Endodermal cell (in vitro differentiated cells): ENCODE data around the gene ATRNL1. TPM values are rescaled to one million over a fixed set of nuclear protein-coding genes. Genes with fewer than 3 reads are reported as not detected.

Experiments
- DNase-seq: peaks from one replicate; pipeline ENCODE4 v3.0.0-alpha.2; 2017
- H3K27ac ChIP-seq: 2 replicates; pipeline ENCODE4 v1.5.1; 2013; ENCODE audit warnings: mild to moderate bottlenecking, low read depth, low read length, moderate library complexity
- H3K27me3 ChIP-seq: 2 replicates; pipeline ENCODE4 v1.6.1; 2013; ENCODE audit warnings: mild to moderate bottlenecking, low read length, moderate library complexity; ENCODE audit not compliant: insufficient read depth, control insufficient read depth, poor library complexity, severe bottlenecking
- H3K36me3 ChIP-seq: 2 replicates; pipeline ENCODE4 v1.7.0; 2013; ENCODE audit warnings: mild to moderate bottlenecking, low read length, moderate library complexity; ENCODE audit not compliant: control insufficient read depth, insufficient read depth
- H3K4me1 ChIP-seq: one replicate; pipeline ENCODE4 v1.7.0; 2013; ENCODE audit warnings: low read length; ENCODE audit not compliant: control insufficient read depth, insufficient read depth
- H3K4me3 ChIP-seq: 2 replicates; pipeline ENCODE4 v1.5.1; 2013; ENCODE audit warnings: mild to moderate bottlenecking, low read length, moderate library complexity
- H3K9ac ChIP-seq: 2 replicates; pipeline ENCODE4 v1.6.1; 2013; ENCODE audit warnings: mild to moderate bottlenecking, low read length, moderate library complexity; ENCODE audit not compliant: poor library complexity, severe bottlenecking; ENCODE audit errors: extremely low read depth
- H3K9me3 ChIP-seq: 2 replicates; pipeline ENCODE4 v1.6.1; 2013; ENCODE audit warnings: mild to moderate bottlenecking, low read length, moderate library complexity; ENCODE audit not compliant: control insufficient read depth
- H3K27ac Mint-ChIP-seq: 2 replicates; pipeline ENCODE4 v1.8.0; 2020; ENCODE audit warnings: mixed read lengths
- H3K27me3 Mint-ChIP-seq: 2 replicates; pipeline ENCODE4 v1.8.0; 2021; ENCODE audit warnings: mild to moderate bottlenecking, mixed read lengths; ENCODE audit not compliant: insufficient read depth
- H3K36me3 Mint-ChIP-seq: 2 replicates; pipeline ENCODE4 v1.8.0; 2020; ENCODE audit warnings: low read depth, mixed read lengths
- H3K4me1 Mint-ChIP-seq: 2 replicates; pipeline ENCODE4 v1.8.0; 2020; ENCODE audit warnings: mixed read lengths
- H3K4me3 Mint-ChIP-seq: 2 replicates; pipeline ENCODE4 v1.8.0; 2020; ENCODE audit warnings: mild to moderate bottlenecking, moderate library complexity, mixed read lengths
- H3K9me3 Mint-ChIP-seq: 2 replicates; pipeline ENCODE4 v1.8.0; 2020; ENCODE audit warnings: mild to moderate bottlenecking, mixed read lengths
- CTCF ChIP-seq: fragments of 200-600 bp; sonication (generic); conservative IDR thresholded peaks from 2 replicates; pipeline ENCODE4 v1.5.0; 2021; ENCODE audit warnings: antibody characterized with exemption, mild to moderate bottlenecking
- WGBS, 2 experiments: methylation state at CpG; one replicate each; pipeline versions ENCODE4 v1.1.5 to v1.1.7; 2013; ENCODE audit warnings: missing lambda C conversion rate in 2 of 2, mixed read lengths in 1 of 2; ENCODE audit not compliant: insufficient coverage in 1 of 2, insufficient read length in 1 of 2; 5-methylcytosine and 5-hydroxymethylcytosine counted together
- total RNA-seq, 2 donors: library from RNA; stranded (reverse); fragmentation: NEBNext Ultra II Directional in 1 of 2; extraction: Animal tissue kit (Norgen Biotek cat#: 25700) in 1 of 2; gene quantifications; 2 replicates in 1 of 2; 3 replicates in 1 of 2; pipeline ENCODE4 v1.2.1, GENCODE V29; 2021

ATRNL1 gene
- total RNA-seq, 2 donors from 2014 or later, result 8.0 to 9.0 TPM

- Histone ChIP-seq H3K36me3 (no peaks in the 10 kb centered on the region), H3K9ac (no peak overlapping the region), H3K9me3 (no peaks in the 10 kb centered on the region), H3K4me1 (peaks cover 4% of the 10 kb centered on the region), H3K27me3 (no peaks in the 10 kb centered on the region), H3K27ac (no peak overlapping the region), H3K4me3 (no peak overlapping the region)
- DNase-seq, result no peak
- no peak overlapping the region for H3K27ac Mint-ChIP-seq
- 60 to 83% methylated on average over 1 of the region's 1 CpG for WGBS, 2 experiments
- peaks cover 28% of the 10 kb centered on the region for H3K4me1 Mint-ChIP-seq
- no peaks in the 10 kb centered on the region for H3K9me3 Mint-ChIP-seq
- H3K4me3 Mint-ChIP-seq, result no peak overlapping the region
- no peaks in the 10 kb centered on the region for H3K27me3 Mint-ChIP-seq
- TF ChIP-seq CTCF, result no peak
- no peaks in the 10 kb centered on the region for H3K36me3 Mint-ChIP-seq
These were observed 40.4 kb upstream of the ATRNL1 start for GRCh38 chr10:115052728-115053127.

GRCh38 chr10:115056186-115056585 lies 37.0 kb upstream of the ATRNL1 start:
- no peaks in the 10 kb centered on the region for H3K9me3 Mint-ChIP-seq
- no peak for TF ChIP-seq CTCF
- Histone ChIP-seq H3K9ac (no peak overlapping the region), H3K27me3 (no peaks in the 10 kb centered on the region), H3K36me3 (no peaks in the 10 kb centered on the region), H3K4me1 (no peaks in the 10 kb centered on the region), H3K4me3 (no peak overlapping the region), H3K27ac (no peak overlapping the region), H3K9me3 (no peaks in the 10 kb centered on the region)
- no peaks in the 10 kb centered on the region for H3K27me3 Mint-ChIP-seq
- DNase-seq, result peak; percentile 64
- no peaks in the 10 kb centered on the region for H3K36me3 Mint-ChIP-seq
- WGBS, 2 experiments, result 88 to 100% methylated on average over 1 to 2 of the region's 2 CpGs
- H3K27ac Mint-ChIP-seq, result no peak overlapping the region
- H3K4me1 Mint-ChIP-seq, result peaks cover 16% of the 10 kb centered on the region
- no peak overlapping the region for H3K4me3 Mint-ChIP-seq

GRCh38 chr10:115059301-115059898 lies 33.8 kb upstream of the ATRNL1 start:
- no peaks in the 10 kb centered on the region for H3K4me1 ChIP-seq
- no peak for TF ChIP-seq CTCF
- H3K27ac Mint-ChIP-seq, result no peak overlapping the region
- no peaks in the 10 kb centered on the region for H3K27me3 ChIP-seq
- no peaks in the 10 kb centered on the region for H3K36me3 ChIP-seq
- no peak overlapping the region for H3K27ac ChIP-seq
- H3K9me3 Mint-ChIP-seq, result no peaks in the 10 kb centered on the region
- H3K4me3 Mint-ChIP-seq, result no peak overlapping the region
- 95% methylated on average over 6 to 7 of the region's 7 CpGs for WGBS, 2 experiments
- H3K9me3 ChIP-seq, result no peaks in the 10 kb centered on the region
- no peaks in the 10 kb centered on the region for H3K36me3 Mint-ChIP-seq
- H3K27me3 Mint-ChIP-seq, result no peaks in the 10 kb centered on the region
- DNase-seq, result no peak
- H3K4me1 Mint-ChIP-seq, result peaks cover 16% of the 10 kb centered on the region
- no peak overlapping the region for H3K4me3 ChIP-seq
- no peak overlapping the region for H3K9ac ChIP-seq
